ENCODE measurements around the gene CCDC127. TPM values are rescaled to one million over a fixed set of nuclear protein-coding genes. Genes with fewer than 3 reads are reported as not detected.

Gene CCDC127
- total and polyA plus RNA-seq, 2 of the 4 experiments (the other 2 are of a cell fraction) = 3.2 to 3.9 TPM

GRCh38 chr5:231661-232060 is 13.7 kb upstream of the CCDC127 start:
- H3K9me1 ChIP-seq (ENCODE audit: insufficient read depth, low read length) = no peaks in the 10 kb centered on the region
- BruUV-seq (replicated peaks) = no TSS peak
- POLR2A ChIA-PET (ENCODE audit: unreplicated experiment) = no interaction called here
- no peak overlapping the region for H4K91ac ChIP-seq (ENCODE audit: insufficient read depth, low read depth, low read length)
- no peak for DNase-seq
- H3K23ac ChIP-seq (ENCODE audit: low read depth, low read length) = no peak overlapping the region
- H2BK15ac ChIP-seq (ENCODE audit: low read depth, low read length) = no peak overlapping the region
- no peak overlapping the region for H4K8ac ChIP-seq (ENCODE audit: low read depth in 2 of 2, low read length in 2 of 2)
- TF ChIP-seq NFE2L2 (IDR thresholded peaks at IDR 0.05; ENCODE audit: low read depth, low read length) (no peak), RAD21 (IDR thresholded peaks at IDR 0.05; ENCODE audit: low read length) (no peak), SMC3 (IDR thresholded peaks at IDR 0.05; ENCODE audit: low read depth, low read length) (no peak), CHD1 (IDR thresholded peaks at IDR 0.05; ENCODE audit: low read depth, low read length) (no peak), MAFK (IDR thresholded peaks at IDR 0.05; ENCODE audit: low read depth, low read length) (no peak), MAZ (IDR thresholded peaks at IDR 0.05; ENCODE audit: borderline replicate concordance, low read depth, low read length) (no peak), RCOR1 (IDR thresholded peaks at IDR 0.05; ENCODE audit: insufficient replicate concordance, low read length) (no peak), POLR2A (IDR thresholded peaks at IDR 0.05; ENCODE audit: low read depth, low read length) (no peak)
- H3K56ac ChIP-seq (ENCODE audit: extremely low read depth, insufficient read depth, low read length) = no peak overlapping the region
- H2BK20ac ChIP-seq (ENCODE audit: low read depth, low read length) = no peak overlapping the region
- 81% methylated on average over 4 of the region's 13 CpGs; no CpG with 5 or more reads in 1 of the 2 experiments for WGBS, 2 experiments (ENCODE audit: extremely low coverage in 2 of 2, insufficient read length in 1 of 2)
- no peaks in the 10 kb centered on the region for H3K27me3 ChIP-seq (ENCODE audit: control insufficient read depth, insufficient read depth, low read length)
- no peaks in the 10 kb centered on the region for H3K4me1 ChIP-seq (ENCODE audit: control insufficient read depth, insufficient read depth, low read length)
- no peak overlapping the region for H2BK120ac ChIP-seq (ENCODE audit: low read depth, low read length)
- H3K4ac ChIP-seq (ENCODE audit: low read depth, low read length) = no peak overlapping the region
- CTCF ChIA-PET = no interaction called here
- in situ Hi-C loops (cut with MboI; ENCODE audit: low sequenced_read_pairs) (loop anchor here (10.0 kb wide), 1 partner anchor 1363 kb away; no protein-coding TSS in a partner anchor), intact Hi-C loops (cut with micrococcal nuclease) (no loop called here), dilution Hi-C loops (cut with HindIII; ENCODE audit: low sequenced_read_pairs, unreplicated experiment) (no loop called here)
- peaks cover 62% of the 10 kb centered on the region for H3K36me3 ChIP-seq (ENCODE audit: control insufficient read depth, insufficient read depth, low read length)
- H3K14ac ChIP-seq (replicated peaks; ENCODE audit: low read depth, low read length) = no peak overlapping the region
- H3K4me2 ChIP-seq (ENCODE audit: low read depth, low read length) = no peak overlapping the region
- H3K4me3 ChIP-seq (ENCODE audit: insufficient read depth, low read depth, low read length) = no peak overlapping the region
- no peak overlapping the region for H3K18ac ChIP-seq (ENCODE audit: low read depth, low read length)
- H3K27ac ChIP-seq (ENCODE audit: insufficient read depth, low read length) = no peak overlapping the region
- H2AK9ac ChIP-seq (replicated peaks; ENCODE audit: low read depth, low read length, poor library complexity) = no peak overlapping the region
- no peaks in the 10 kb centered on the region for H3K9me3 ChIP-seq (ENCODE audit: control insufficient read depth, insufficient read depth, low read length)
- H3K79me1 ChIP-seq (ENCODE audit: low read depth in 1 of 2, low read length in 2 of 2) = peaks cover 10 to 17% of the 10 kb centered on the region in 2 experiments
- ATAC-seq (ENCODE audit: low read depth) = no peak
- H3K9ac ChIP-seq (ENCODE audit: low read depth, low read length) = no peak overlapping the region
- no peaks in the 10 kb centered on the region for H4K20me1 ChIP-seq (ENCODE audit: insufficient read depth, low read length)
- H2AK5ac ChIP-seq (ENCODE audit: low read depth, low read length) = no peak overlapping the region
- H4K5ac ChIP-seq (ENCODE audit: low read depth, low read length) = no peak overlapping the region
- no peak overlapping the region for H2BK5ac ChIP-seq (ENCODE audit: low read depth, low read length, poor library complexity, severe bottlenecking)
- no peak overlapping the region for H2AFZ ChIP-seq (replicated peaks; ENCODE audit: low read length, poor library complexity)
